GM19035 (cell line): ENCODE measurements around the gene CREBL2.
"Not testable (repeated sequence)": the region's sequence is repeated elsewhere in the genome, so short reads cannot be mapped to it uniquely, and the experiment has no call there.

Source experiments
- ATAC-seq: cut with Tn5 transposase; IDR thresholded peaks from one replicate; pipeline ENCODE4 v1.9.1; 2021; ENCODE audit not compliant: unreplicated experiment

CREBL2 gene

DNA sequence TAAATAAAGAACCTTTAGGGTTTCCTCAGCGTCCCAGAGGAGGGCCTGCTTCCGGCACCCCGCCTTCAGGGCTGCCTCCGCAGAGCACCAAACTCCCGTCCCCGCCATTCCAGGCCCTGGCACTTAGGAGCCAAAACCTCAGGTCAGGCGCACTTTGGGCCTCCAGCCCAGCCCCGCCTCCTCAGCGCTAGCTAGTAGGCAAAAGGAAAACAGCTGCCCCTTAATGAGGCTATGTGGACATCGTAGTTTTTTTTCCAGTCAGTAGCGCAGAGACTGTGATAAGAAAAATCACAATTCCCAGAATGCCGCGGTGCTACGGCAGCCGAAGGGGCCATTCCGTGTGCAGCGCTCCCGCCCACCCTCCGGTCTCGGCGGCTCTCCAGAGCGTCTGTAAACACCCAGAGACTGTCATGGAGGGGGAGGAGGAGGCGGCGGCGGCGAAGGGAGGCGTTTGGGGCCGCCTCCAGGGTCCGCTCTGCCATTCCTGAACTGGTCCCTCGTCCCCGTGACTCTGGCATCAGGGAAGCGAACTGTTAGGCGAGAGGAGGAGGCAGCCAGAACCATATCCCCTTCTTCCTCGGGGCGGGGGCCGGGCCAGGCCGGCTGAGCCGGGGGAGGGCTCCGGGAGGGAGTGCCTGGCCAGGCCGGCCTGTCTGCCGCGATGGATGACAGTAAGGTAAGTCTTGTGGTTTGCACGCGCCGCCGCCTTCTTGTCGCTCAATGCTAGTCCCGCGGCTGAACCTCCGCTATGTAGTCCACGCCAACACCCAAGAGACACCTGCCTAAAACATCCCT lies at the start of gene CREBL2:
Gene CREBL2 (plus strand): TSS at position 365 of the 795 bp plus-strand sequence. CDS start 297 bp downstream, at position 662.
- ATAC-seq, result peak; percentile 73

GRCh38 chr12:12562016-12562483 lies 49.6 kb upstream of the CREBL2 start:
- ATAC-seq, result no peak

GRCh38 chr12:12562585-12563261 lies 49.0 kb upstream of the CREBL2 start, which contains the start of gene DUSP16:
DUSP16 (minus strand) TSS chr12:12562863; CDS start chr12:12521098, 41,765 bp downstream.
- ATAC-seq, result peak; percentile 73

DNA sequence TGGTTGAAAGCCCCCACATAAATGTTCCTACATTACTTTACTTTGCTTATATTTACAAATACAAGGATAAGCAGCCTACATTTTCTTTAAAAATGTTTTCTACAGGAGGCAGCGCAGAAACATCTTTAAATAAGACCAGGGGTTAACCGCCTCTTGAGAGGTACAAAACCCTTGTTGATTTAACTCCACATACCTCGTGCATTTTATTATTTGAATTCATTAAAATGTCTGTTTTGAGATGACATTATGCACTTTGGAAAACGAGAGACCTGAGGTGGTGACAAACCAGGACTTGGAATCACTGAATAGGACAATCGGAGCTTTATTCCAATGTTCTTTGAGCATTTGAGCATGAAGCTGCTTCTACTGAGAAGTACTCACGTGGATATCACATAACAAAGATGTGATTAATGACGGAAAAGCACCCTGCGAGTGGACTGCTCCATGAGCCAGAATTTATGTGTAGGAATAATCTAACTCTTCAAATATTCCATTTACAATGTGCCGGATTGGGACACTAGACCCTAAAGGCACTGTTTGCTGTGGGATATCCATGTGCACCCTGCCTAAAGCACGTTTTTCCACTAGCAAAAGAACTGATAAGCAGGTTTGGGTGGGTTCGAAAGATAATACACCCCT lies 48.3 kb upstream of the CREBL2 start:
- ATAC-seq, result no peak

DNA sequence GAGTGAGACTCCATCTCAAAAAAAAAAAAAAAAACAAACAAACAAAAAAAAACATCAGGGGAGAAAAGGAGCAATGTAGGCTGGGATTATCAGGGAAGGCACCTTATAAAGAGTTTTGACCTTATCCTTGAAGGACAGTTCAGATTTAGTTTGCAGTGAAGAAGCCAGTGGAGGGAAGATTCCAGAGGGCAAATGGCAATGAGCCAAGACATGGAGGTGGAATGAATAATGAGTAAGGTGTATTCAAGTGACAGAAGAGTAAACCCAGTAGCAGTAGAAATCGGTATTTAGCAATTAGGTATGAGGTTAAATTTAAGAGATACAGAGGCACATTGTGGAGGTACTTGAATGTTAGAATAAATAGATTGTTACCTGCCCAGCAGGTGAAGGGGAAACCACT lies 46.8 kb upstream of the CREBL2 start:
- no peak for ATAC-seq

DNA sequence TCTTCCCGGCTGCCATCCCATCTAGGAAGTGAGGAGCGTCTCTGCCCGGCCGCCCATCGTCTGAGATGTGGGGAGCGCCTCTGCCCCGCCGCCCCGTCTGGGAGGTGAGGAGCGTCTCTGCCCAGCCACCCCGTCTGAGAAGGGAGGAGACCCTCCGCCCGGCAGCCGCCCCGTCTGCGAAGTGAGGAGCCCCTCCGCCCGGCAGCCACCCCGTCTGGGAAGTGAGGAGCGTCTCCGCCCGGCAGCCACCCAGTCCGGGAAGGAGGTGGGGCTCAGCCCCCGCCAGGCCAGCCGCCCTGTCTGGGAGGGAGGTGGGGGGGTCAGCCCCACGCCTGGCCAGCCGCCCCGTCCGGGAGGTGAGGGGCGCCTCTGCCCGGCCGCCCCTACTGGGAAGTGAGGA lies 45.7 kb upstream of the CREBL2 start:
- not testable (repeated sequence) for ATAC-seq

DNA sequence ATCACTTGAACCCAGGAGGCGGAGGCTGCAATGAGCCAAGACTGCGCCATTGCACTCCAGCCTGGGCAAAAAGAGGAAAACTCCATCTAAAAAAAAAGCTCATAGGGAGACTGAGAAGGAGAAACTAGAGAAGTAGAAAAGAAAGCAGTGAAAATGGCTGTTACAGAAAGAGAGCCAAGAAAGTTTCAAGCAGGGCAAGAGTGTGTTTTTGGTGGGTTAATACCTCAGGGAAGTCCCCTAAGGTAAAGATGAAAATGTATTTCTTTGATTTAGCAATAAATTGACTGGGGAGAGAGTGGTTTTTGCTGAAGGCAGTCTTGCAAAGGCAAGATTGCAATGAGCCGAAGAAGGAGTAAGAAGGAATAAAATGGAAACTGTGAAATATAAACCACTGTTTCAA lies 39.0 kb upstream of the CREBL2 start:
- no peak for ATAC-seq

DNA sequence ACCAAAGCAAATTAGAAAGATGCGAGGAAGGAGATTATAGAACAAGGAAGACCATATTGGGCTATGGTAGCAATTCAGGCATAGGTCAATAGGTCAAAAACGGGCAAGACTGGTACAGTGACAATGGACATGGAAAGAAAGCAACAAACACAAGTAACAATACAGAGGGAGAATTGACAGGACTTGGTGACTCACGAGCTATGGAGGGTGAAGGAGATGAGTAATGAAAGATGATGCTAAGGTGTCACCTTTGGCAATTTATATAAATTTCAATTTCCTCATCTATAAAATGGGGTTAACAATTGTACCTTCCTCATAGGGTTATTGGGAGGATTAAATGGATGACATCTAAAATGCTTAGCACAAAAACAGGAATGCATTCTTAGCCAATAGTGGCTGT lies 33.9 kb upstream of the CREBL2 start:
- ATAC-seq, result no peak

GRCh38 chr12:12580716-12581115 lies 31.0 kb upstream of the CREBL2 start:
- ATAC-seq, result not testable (repeated sequence)

DNA sequence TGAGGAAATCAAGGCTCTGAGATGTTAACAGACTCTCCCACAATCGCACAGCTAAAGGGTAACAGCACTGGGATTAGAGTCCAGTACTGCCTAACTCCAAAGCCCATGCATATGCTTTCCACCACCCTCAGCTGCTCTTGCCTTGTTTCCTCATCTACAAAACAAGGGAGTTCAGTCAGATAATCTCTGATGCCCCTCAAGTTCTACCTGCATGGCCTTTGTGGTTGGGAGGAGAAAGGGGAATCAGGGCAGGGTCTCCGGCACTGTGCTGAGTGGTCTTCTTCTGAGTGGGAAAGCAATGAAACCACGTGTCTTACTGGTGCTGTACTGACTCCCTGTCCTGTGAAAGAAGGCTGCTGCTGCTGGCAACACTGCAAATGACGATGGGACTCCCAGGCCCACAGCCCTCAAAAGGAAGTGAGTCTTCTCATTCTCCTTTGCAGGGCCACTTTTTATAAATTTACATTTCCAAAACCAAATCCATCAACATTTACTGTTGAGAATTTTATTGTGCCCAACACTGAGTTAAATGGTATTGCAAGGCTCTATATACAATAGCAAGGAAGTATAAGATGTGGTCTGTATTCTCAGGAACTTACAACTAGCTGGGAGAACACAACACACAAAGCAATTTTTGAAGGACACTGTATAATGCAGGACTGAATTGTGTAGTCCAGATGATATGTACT lies 29.3 kb upstream of the CREBL2 start:
- peak; percentile 42 for ATAC-seq

DNA sequence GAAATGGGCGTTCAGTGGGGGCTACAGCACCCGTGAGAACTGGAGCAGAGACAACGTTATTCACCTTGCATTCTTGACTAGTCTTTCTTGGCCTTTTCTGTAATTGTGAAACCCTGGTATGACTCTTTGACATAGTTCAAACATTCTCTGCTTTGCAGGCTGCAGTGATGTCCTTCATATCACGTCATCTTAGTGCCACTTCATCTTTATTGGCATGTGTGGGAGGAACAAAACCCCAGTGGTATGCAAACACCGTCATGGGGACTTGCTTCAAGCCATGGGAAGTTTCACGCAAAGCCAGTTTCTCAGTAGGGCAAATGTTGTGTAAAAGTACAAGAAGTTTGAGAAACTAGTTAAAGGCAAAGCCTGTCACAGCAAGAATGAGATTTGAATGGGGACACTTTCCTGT lies 28.8 kb upstream of the CREBL2 start:
- peak; percentile 89 for ATAC-seq

GRCh38 chr12:12583510-12584178 lies 28.0 kb upstream of the CREBL2 start:
- ATAC-seq, result no peak

GRCh38 chr12:12585115-12585863 lies 26.4 kb upstream of the CREBL2 start:
- no peak for ATAC-seq

DNA sequence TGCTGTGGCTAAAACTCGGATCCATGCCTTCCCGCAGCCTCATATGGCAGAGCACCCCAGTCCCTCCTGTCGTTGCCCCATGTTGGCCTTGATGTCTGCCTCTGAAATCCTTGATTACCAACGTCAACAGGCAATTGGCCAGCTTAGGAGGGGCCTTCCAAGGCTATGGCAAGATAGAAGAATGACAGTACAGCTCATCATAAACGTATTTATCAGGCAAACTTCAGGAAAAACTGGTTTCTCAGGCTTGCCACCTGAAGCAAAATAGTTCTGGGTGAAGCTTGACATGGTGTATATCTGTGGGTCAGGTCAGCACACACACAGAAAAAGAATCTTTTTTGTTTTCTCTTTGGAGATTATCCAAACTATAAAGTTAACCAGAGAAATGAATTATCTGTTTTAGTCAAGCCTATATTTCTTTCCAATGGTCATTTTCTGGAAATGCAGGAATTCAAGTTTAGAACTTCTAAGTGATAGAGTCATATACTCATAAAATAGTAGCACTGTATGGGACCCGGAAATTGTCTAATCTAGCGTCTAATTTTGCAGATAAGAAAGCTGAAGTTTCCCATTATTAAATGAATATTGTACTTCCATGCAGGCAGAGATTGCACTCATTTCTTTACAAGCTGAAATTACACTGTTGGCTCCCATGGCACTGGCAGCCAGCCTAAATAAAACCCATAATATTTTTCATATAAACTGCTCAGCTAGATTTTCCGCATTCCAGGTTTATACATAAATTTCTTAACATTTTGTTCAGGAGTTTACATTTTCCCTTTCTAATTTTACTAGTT lies 24.6 kb upstream of the CREBL2 start:
- ATAC-seq, result no peak

- no peak for ATAC-seq
Measured at GRCh38 chr12:12587878-12588277, 23.8 kb upstream of the CREBL2 start.

DNA sequence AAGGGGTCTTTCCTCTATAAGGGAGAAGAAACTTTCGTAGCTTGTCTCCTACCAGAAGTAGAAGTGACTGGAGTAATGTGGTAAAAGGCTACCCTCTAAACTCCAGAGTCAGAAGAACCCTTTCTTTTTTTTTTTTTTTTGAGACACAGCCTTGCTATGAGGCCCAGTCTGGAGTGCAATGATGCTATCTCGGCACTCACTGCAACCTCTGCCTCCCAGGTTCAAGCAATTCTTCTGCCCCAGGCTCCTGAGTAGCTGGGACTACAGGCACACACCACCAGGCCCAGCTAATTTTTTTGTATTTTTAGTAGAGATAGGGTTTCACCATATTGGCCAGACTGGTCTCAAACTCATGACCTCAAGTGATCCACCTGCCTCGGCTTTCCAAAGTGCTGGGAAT lies 23.2 kb upstream of the CREBL2 start:
- ATAC-seq, result not testable (repeated sequence)

DNA sequence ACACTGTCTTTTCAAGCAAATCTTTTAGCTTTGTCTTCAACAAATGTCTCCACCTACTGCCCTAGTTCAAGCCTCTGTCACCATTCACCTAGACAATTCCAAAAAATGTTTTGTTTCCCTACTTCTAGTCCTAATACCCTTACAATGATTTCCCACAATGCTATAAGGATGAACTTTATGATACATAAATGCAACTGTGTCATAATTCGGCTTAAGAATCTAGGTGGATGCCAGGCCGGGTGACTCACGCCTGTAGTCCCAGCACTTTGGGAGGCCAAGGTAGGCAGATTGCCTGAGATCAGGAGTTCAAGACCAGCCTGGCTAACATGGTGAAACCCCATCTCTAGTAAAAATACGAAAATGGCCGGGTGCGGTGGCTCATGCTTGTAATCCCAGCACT lies 20.7 kb upstream of the CREBL2 start:
- no peak for ATAC-seq

DNA sequence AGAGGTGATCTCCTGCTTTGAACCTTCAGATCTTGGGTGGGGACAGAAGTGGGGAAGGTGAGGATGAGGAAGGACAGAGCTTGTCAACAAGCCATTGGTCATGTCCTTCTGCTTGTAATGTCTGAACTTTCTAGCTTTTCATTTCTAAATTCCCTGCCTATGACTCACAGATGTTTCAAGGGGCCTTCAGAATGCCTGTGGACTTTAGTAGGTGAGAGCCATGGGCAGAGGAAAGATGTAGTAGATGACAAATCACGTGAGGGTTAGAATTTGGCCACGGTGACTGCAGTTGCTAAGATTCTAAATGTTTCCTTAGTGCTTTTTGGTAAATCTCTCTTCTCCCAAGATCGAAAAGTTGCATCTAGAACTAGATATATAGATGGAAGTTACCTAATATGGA lies 18.7 kb upstream of the CREBL2 start:
- ATAC-seq, result no peak

- not testable (repeated sequence) for ATAC-seq
Measured at GRCh38 chr12:12595929-12596328, 15.7 kb upstream of the CREBL2 start.
